Measurements from ENCODE around the gene MED12L.
"Not testable (repeated sequence)": the region's sequence is repeated elsewhere in the genome, so short reads cannot be mapped to it uniquely, and the experiment has no call there.

The MED12L gene

DNA sequence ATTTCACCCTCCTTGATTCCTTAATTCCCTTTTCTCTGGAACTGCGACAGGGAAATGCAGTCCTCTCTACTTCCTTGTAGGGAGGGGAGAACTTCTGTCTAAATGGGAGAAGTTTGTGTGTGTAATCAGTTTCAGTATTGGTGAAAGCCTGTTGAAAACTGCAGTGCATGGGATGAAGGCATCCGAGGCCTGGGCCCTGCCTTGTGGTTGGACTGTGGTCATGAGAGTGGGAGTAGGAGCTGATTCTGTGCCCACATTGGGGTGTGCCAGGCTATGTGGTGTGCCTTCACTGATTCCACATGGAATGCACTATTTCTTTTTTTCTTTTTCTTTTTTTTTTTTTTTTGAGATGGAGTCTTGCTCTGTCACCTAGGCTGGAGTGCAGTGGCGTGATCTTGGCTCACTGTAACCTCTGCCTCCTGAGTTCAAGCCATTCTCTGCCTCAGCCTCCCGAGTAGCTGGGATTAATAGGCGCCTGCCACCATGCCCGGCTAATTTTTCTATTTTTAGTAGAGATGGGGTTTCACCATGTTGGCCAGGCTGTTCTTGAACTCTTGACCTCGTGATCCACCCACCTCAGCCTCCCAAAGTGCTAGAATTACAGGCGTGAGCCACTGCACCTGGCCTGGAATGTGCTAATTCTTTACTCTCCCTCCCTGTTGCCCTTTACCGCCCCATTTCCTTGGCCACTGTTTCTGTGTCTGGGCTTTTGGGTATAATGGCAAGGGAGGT lies 84.7 kb downstream of the MED12L start:
- not testable (repeated sequence) for H3K27me3 ChIP-seq (replicated peaks; ENCODE audit: control insufficient read depth, insufficient read depth, low read length, poor library complexity, severe bottlenecking); H3K4me3 ChIP-seq (ENCODE audit: insufficient read depth, low read depth, low read length, poor library complexity, severe bottlenecking); H3K9me3 ChIP-seq (ENCODE audit: control insufficient read depth, low read length); H3K36me3 ChIP-seq (ENCODE audit: control insufficient read depth, insufficient read depth, low read length); DNase-seq; H3K27ac ChIP-seq (ENCODE audit: insufficient read depth, low read length, poor library complexity, severe bottlenecking)
- H3K4me1 ChIP-seq (ENCODE audit: control insufficient read depth, insufficient read depth, low read length, poor library complexity, severe bottlenecking): peaks cover 19% of the 10 kb centered on the region

DNA sequence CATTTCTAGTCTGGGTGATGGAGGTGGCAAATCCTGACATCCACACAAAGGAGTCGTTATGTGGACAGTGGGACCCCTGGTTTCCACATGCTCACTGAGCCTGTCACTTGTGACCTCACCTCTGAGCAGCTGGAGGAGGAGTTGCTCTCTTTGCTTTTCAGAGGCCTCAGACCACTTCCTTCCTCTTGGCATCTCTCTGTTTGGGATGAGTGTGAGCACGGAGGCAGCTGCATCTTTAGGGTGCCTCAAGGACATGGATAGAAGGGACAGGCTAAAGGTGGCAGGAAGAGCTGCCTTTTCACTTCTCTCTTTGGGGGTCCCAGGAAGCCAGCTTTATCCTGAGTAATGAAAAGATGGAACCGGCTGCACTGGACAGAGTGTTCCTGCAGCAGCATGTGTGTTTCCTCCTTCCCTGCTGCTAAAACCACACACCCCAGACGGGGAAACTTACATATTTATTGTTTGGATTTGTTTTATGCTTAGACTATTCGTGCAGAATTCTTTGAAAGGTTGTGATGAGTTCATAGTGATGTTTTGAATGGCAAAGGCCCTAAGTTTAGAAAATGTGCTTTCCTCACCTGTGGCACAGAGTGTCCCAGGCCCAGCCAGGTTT lies 85.8 kb downstream of the MED12L start:
- Histone ChIP-seq H3K4me1 (ENCODE audit: control insufficient read depth, insufficient read depth, low read length, poor library complexity, severe bottlenecking) (peaks cover 19% of the 10 kb centered on the region), H3K27me3 (replicated peaks; ENCODE audit: control insufficient read depth, insufficient read depth, low read length, poor library complexity, severe bottlenecking) (no peaks in the 10 kb centered on the region), H3K9me3 (ENCODE audit: control insufficient read depth, low read length) (no peaks in the 10 kb centered on the region), H3K36me3 (ENCODE audit: control insufficient read depth, insufficient read depth, low read length) (no peaks in the 10 kb centered on the region), H3K4me3 (ENCODE audit: insufficient read depth, low read depth, low read length, poor library complexity, severe bottlenecking) (no peak overlapping the region), H3K27ac (ENCODE audit: insufficient read depth, low read length, poor library complexity, severe bottlenecking) (peak overlapping the region; percentile 34)
- DNase-seq: no peak

DNA sequence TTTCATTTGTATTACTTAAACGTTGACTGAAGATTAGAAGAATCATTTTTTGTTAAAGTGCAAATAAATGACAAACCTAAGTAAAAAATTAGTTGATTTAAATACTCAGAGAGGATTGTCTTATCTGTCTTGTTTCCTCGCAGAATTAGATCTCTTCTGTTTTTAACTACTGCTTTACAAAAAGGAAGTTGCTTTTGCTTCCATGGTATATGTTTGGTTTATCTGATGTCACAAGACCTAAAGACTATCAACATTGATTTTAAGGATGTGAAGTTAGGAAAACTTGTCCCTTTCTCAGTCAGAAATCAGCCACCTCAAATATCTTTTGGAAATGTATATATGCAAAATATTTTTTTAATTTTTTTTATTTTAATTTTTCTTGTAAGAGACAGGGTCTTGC lies 88.9 kb downstream of the MED12L start:
- Histone ChIP-seq H3K27ac (ENCODE audit: insufficient read depth, low read length, poor library complexity, severe bottlenecking) (no peak overlapping the region), H3K36me3 (ENCODE audit: control insufficient read depth, insufficient read depth, low read length) (no peaks in the 10 kb centered on the region), H3K4me1 (ENCODE audit: control insufficient read depth, insufficient read depth, low read length, poor library complexity, severe bottlenecking) (peaks cover 19% of the 10 kb centered on the region), H3K9me3 (ENCODE audit: control insufficient read depth, low read length) (no peaks in the 10 kb centered on the region), H3K4me3 (ENCODE audit: insufficient read depth, low read depth, low read length, poor library complexity, severe bottlenecking) (no peak overlapping the region), H3K27me3 (replicated peaks; ENCODE audit: control insufficient read depth, insufficient read depth, low read length, poor library complexity, severe bottlenecking) (no peaks in the 10 kb centered on the region)
- DNase-seq: no peak

DNA sequence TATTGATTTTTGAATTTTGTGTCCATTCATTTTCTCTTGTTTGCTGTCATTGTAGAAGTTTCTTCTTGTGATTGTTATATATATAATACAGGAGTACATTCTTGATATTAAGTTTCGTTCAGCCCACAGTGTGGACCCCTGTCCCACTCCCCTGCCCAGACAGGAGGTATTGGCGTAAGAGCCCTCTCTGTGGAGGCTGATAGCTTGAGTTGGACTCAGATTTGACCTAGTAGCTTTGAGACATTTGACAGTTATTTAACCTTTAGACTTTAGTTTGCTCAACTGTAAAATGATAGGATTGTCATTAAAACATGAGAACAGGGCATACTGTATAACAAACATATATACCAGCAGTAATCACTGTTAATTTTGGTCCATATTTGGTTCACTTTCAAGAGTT lies 90.5 kb downstream of the MED12L start:
- DNase-seq: no peak
- no peaks in the 10 kb centered on the region for H3K27me3 ChIP-seq (replicated peaks; ENCODE audit: control insufficient read depth, insufficient read depth, low read length, poor library complexity, severe bottlenecking)

DNA sequence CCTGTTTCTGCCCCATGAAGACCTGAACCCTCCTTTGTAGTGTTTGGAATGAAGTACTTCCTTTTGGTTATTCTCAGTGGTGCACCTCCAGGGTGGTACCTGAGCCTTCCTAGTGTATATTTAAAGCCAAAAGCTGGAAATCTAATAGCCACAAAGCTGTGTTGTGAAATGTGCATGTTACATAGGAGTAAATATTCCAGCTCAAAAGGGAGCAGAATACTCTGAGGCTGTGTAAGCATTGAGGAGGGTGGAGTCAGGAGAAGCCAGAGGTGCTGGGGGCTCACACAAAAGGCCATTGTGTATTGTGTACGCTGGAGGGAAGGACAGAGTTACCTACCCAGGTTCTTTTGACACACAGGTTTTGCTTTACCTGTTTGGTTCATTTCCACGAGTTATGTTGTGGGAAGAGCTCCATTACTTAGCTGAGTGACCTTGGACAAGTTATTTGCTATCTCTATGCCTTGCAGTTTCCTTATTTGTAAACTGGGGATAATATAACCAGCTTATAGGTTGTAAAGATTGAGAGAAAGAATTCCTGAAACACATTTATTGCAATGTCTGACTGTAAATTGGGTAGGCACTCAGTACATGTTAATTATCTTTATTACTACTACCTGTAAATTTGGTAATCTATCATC lies 92.9 kb downstream of the MED12L start:
- Histone ChIP-seq H3K36me3 (ENCODE audit: control insufficient read depth, insufficient read depth, low read length) (no peaks in the 10 kb centered on the region), H3K27me3 (replicated peaks; ENCODE audit: control insufficient read depth, insufficient read depth, low read length, poor library complexity, severe bottlenecking) (no peaks in the 10 kb centered on the region)
- no peak for DNase-seq

More for the DNA sequence above, 90.5 kb downstream of the MED12L start:
- Histone ChIP-seq H3K36me3 (ENCODE audit: control insufficient read depth, insufficient read depth, low read length) (no peaks in the 10 kb centered on the region), H3K9me3 (ENCODE audit: control insufficient read depth, low read length) (no peaks in the 10 kb centered on the region), H3K27ac (ENCODE audit: insufficient read depth, low read length, poor library complexity, severe bottlenecking) (no peak overlapping the region), H3K4me3 (ENCODE audit: insufficient read depth, low read depth, low read length, poor library complexity, severe bottlenecking) (no peak overlapping the region), H3K4me1 (ENCODE audit: control insufficient read depth, insufficient read depth, low read length, poor library complexity, severe bottlenecking) (peaks cover 13% of the 10 kb centered on the region)

DNA sequence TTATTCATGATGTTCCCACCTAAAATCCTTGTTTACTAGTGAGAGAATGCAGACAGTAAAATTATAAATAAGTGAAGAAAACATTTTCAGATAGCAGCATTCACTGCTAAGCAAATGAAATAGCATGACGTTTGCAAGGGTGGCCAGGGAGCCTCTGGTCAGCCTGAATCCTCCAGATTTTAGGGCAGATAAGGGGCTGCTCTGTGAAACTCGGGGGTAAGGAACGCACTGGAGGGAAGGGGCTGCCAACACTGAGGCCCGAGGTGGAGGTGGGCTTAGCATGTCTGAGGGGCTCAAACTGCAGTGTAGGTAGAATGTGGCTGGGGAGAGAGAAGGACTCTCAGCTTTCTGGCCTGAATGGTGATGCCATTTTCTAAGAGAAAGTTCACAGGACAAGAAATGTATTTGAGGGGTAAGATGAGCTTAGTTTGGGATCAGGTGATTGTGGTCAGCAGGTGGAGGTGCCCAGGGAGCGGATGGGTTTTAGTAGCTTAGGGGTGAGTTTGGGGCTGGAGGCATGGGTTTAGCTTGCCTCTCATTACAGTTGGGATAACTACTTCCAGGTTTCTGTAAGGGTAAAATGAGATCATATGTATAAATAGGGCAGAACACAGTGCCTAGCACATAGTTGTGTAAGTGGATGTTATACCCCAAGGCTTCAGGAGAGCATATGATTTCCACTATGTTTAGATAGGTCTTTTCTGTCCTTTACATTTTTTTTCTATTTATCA lies 97.0 kb downstream of the MED12L start:
- Histone ChIP-seq H3K27me3 (replicated peaks; ENCODE audit: control insufficient read depth, insufficient read depth, low read length, poor library complexity, severe bottlenecking) (no peaks in the 10 kb centered on the region), H3K4me1 (ENCODE audit: control insufficient read depth, insufficient read depth, low read length, poor library complexity, severe bottlenecking) (peaks cover 8% of the 10 kb centered on the region), H3K36me3 (ENCODE audit: control insufficient read depth, insufficient read depth, low read length) (no peaks in the 10 kb centered on the region), H3K9me3 (ENCODE audit: control insufficient read depth, low read length) (no peaks in the 10 kb centered on the region), H3K27ac (ENCODE audit: insufficient read depth, low read length, poor library complexity, severe bottlenecking) (no peak overlapping the region), H3K4me3 (ENCODE audit: insufficient read depth, low read depth, low read length, poor library complexity, severe bottlenecking) (no peak overlapping the region)
- no peak for DNase-seq

More for the DNA sequence above, 92.9 kb downstream of the MED12L start:
- Histone ChIP-seq H3K27ac (ENCODE audit: insufficient read depth, low read length, poor library complexity, severe bottlenecking) (no peak overlapping the region), H3K4me1 (ENCODE audit: control insufficient read depth, insufficient read depth, low read length, poor library complexity, severe bottlenecking) (peaks cover 8% of the 10 kb centered on the region), H3K9me3 (ENCODE audit: control insufficient read depth, low read length) (no peaks in the 10 kb centered on the region), H3K4me3 (ENCODE audit: insufficient read depth, low read depth, low read length, poor library complexity, severe bottlenecking) (no peak overlapping the region)

DNA sequence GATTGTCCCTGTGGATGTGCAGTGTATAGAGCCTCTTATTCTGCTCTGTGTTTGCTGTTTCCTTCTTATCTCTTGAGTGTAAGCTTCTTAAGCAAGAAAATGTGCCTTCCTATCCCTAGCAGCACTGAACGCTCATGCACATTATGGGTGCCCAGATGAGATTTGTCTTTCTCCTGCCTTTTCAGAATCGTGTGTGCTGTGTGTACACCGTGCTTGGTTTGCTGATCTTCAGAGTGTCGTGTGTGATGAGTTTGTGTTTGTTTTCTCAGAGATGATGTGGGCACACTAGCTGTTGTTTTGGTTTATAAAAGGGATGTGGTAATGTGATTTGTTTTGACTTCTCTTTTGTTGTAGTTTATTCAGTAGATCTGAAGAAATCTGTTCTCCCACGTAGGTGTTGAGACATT lies 97.8 kb downstream of the MED12L start:
- no peak for DNase-seq
- Histone ChIP-seq H3K9me3 (ENCODE audit: control insufficient read depth, low read length) (no peaks in the 10 kb centered on the region), H3K27ac (ENCODE audit: insufficient read depth, low read length, poor library complexity, severe bottlenecking) (no peak overlapping the region), H3K27me3 (replicated peaks; ENCODE audit: control insufficient read depth, insufficient read depth, low read length, poor library complexity, severe bottlenecking) (no peaks in the 10 kb centered on the region), H3K4me1 (ENCODE audit: control insufficient read depth, insufficient read depth, low read length, poor library complexity, severe bottlenecking) (peaks cover 8% of the 10 kb centered on the region), H3K36me3 (ENCODE audit: control insufficient read depth, insufficient read depth, low read length) (no peaks in the 10 kb centered on the region), H3K4me3 (ENCODE audit: insufficient read depth, low read depth, low read length, poor library complexity, severe bottlenecking) (peak overlapping the region; percentile 2)

DNA sequence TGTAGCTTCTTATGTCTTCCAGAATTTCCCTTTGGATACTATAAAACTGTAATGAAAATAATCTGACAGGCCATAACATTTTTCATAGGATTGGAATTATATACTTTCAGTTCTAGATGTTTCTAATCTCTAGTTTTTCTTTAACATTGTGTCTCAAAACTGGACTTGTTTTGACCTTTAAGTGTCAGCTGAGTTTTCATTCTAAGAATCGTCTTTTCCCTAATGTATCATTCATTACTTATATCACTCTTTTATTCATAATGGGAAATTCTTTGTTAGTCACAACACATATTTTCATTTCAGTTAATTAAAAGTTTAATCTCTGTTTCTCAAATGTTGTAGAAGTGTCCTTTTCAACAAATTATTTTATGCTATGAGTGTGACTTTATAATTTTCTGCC lies 105.6 kb downstream of the MED12L start:
- H3K27ac ChIP-seq (ENCODE audit: insufficient read depth, low read length, poor library complexity, severe bottlenecking): no peak overlapping the region
- no peaks in the 10 kb centered on the region for H3K4me1 ChIP-seq (ENCODE audit: control insufficient read depth, insufficient read depth, low read length, poor library complexity, severe bottlenecking)
- no peak overlapping the region for H3K4me3 ChIP-seq (ENCODE audit: insufficient read depth, low read depth, low read length, poor library complexity, severe bottlenecking)
- no peaks in the 10 kb centered on the region for H3K27me3 ChIP-seq (replicated peaks; ENCODE audit: control insufficient read depth, insufficient read depth, low read length, poor library complexity, severe bottlenecking)
- H3K36me3 ChIP-seq (ENCODE audit: control insufficient read depth, insufficient read depth, low read length): no peaks in the 10 kb centered on the region
- no peaks in the 10 kb centered on the region for H3K9me3 ChIP-seq (ENCODE audit: control insufficient read depth, low read length)
- DNase-seq: no peak

DNA sequence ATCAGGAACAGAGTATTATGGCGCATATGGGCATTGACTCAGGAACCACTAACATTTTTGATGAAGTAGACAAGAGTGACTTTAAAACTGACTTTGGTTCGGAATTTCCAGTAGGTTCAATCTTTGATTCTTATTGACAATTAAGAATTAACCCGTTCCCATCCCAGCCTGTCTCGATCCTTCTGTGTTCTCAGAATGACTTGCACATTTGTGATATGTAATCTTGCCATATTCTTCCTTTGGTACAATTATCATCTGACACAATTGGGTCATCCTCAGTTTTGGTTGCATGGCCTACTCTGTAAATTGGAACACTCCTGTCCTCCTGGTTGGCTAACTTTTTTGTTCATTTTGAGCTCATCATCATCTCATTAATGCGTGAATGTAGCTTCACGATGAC lies 107.1 kb downstream of the MED12L start:
- H3K9me3 ChIP-seq (ENCODE audit: control insufficient read depth, low read length): no peaks in the 10 kb centered on the region
- H3K27ac ChIP-seq (ENCODE audit: insufficient read depth, low read length, poor library complexity, severe bottlenecking): no peak overlapping the region
- H3K36me3 ChIP-seq (ENCODE audit: control insufficient read depth, insufficient read depth, low read length): no peaks in the 10 kb centered on the region
- H3K27me3 ChIP-seq (replicated peaks; ENCODE audit: control insufficient read depth, insufficient read depth, low read length, poor library complexity, severe bottlenecking): no peaks in the 10 kb centered on the region
- no peak for DNase-seq
- no peaks in the 10 kb centered on the region for H3K4me1 ChIP-seq (ENCODE audit: control insufficient read depth, insufficient read depth, low read length, poor library complexity, severe bottlenecking)
- no peak overlapping the region for H3K4me3 ChIP-seq (ENCODE audit: insufficient read depth, low read depth, low read length, poor library complexity, severe bottlenecking)

DNA sequence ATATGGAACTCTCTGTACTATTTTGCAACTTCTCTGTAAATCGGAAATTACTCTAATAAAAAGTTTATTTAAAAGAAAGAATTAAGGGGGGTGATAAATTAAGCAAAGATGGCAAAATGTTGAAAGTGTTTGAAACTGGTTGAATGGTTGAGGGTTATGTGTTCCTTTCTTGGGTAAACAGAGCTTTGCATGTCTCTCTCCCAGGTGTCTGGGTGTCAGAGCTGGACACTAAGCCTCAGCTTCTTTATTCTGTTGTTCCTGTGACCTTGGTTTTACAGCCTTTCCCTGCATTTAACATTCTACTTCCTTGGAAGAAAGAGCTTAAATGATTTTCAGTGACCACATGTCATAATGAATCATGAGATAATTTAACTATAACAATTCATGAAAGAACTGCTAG lies 110.4 kb downstream of the MED12L start:
- Histone ChIP-seq H3K9me3 (ENCODE audit: control insufficient read depth, low read length) (no peaks in the 10 kb centered on the region), H3K27me3 (replicated peaks; ENCODE audit: control insufficient read depth, insufficient read depth, low read length, poor library complexity, severe bottlenecking) (no peaks in the 10 kb centered on the region), H3K36me3 (ENCODE audit: control insufficient read depth, insufficient read depth, low read length) (peaks cover 10% of the 10 kb centered on the region), H3K4me1 (ENCODE audit: control insufficient read depth, insufficient read depth, low read length, poor library complexity, severe bottlenecking) (peaks cover 8% of the 10 kb centered on the region), H3K4me3 (ENCODE audit: insufficient read depth, low read depth, low read length, poor library complexity, severe bottlenecking) (no peak overlapping the region), H3K27ac (ENCODE audit: insufficient read depth, low read length, poor library complexity, severe bottlenecking) (no peak overlapping the region)
- no peak for DNase-seq
